Ishikawa (cell line): ENCODE data around the gene AGO3.

Source experiments
- CEBPB ChIP-seq: IDR thresholded peaks from 2 replicates; pipeline ENCODE4 v1.6.1; 2012
- CREB1 ChIP-seq: IDR thresholded peaks from 2 replicates; pipeline ENCODE4 v1.6.1; 2012; ENCODE audit warnings: low read depth
- EGR1 ChIP-seq: IDR thresholded peaks from 2 replicates; pipeline ENCODE4 v1.6.1; 2012
- EP300 ChIP-seq: IDR thresholded peaks from 2 replicates; pipeline ENCODE4 v1.6.1; 2012; ENCODE audit warnings: borderline replicate concordance
- FOXM1 ChIP-seq: IDR thresholded peaks from 2 replicates; pipeline ENCODE4 v1.6.1; 2012; ENCODE audit warnings: low read depth, borderline replicate concordance
- MAX ChIP-seq: IDR thresholded peaks from 2 replicates; pipeline ENCODE4 v1.6.1; 2012
- NFIC ChIP-seq: IDR thresholded peaks from 2 replicates; pipeline ENCODE4 v1.6.1; 2012
- RAD21 ChIP-seq: IDR thresholded peaks from 2 replicates; pipeline ENCODE4 v1.6.1; 2012; ENCODE audit warnings: low read depth
- REST ChIP-seq: IDR thresholded peaks from 2 replicates; pipeline ENCODE4 v1.6.1; 2012; ENCODE audit warnings: low read depth, mild to moderate bottlenecking
- TAF1 ChIP-seq: IDR thresholded peaks from 2 replicates; pipeline ENCODE4 v1.6.1; 2012; ENCODE audit warnings: low read depth, mild to moderate bottlenecking
- TCF12 ChIP-seq: IDR thresholded peaks from 2 replicates; pipeline ENCODE4 v1.6.1; 2012; ENCODE audit warnings: low read depth
- TEAD4 ChIP-seq: IDR thresholded peaks from 2 replicates; pipeline ENCODE4 v1.6.1; 2012
- USF1 ChIP-seq: IDR thresholded peaks from 2 replicates; pipeline ENCODE4 v1.6.1; 2012
- YY1 ChIP-seq: IDR thresholded peaks from 2 replicates; pipeline ENCODE4 v1.6.1; 2012; ENCODE audit warnings: low read depth
- ZBTB7A ChIP-seq: IDR thresholded peaks from 2 replicates; pipeline ENCODE4 v1.6.1; 2012; ENCODE audit warnings: low read depth

AGO3 gene

GRCh38 chr1:36118447-36119204, 187.7 kb downstream of the AGO3 start:
- TF ChIP-seq TEAD4 (no peak), CREB1 (no peak), FOXM1 (no peak), TCF12 (no peak), YY1 (no peak), EGR1 (no peak), EP300 (no peak), USF1 (no peak)

GRCh38 chr1:36119456-36119855, 188.6 kb downstream of the AGO3 start:
- TF ChIP-seq TEAD4: no peak
- no peak for TF ChIP-seq FOXM1
- TF ChIP-seq EP300: no peak
- TF ChIP-seq YY1: no peak
- TF ChIP-seq MAX: no peak
- TF ChIP-seq NFIC: no peak
- TF ChIP-seq TCF12: no peak
- no peak for TF ChIP-seq CREB1
- no peak for TF ChIP-seq CEBPB
- no peak for TF ChIP-seq RAD21
- TF ChIP-seq TAF1: no peak
- no peak for TF ChIP-seq EGR1
- no peak for TF ChIP-seq REST
- no peak for TF ChIP-seq ZBTB7A
